ENCODE measurements around the gene ALDH4A1. TPM values are rescaled to one million over a fixed set of nuclear protein-coding genes. Genes with fewer than 3 reads are reported as not detected.

Gene ALDH4A1
- total and polyA plus RNA-seq, 2 of the 4 experiments (the other 2 are of a cell fraction): 8.6 to 21.1 TPM

DNA sequence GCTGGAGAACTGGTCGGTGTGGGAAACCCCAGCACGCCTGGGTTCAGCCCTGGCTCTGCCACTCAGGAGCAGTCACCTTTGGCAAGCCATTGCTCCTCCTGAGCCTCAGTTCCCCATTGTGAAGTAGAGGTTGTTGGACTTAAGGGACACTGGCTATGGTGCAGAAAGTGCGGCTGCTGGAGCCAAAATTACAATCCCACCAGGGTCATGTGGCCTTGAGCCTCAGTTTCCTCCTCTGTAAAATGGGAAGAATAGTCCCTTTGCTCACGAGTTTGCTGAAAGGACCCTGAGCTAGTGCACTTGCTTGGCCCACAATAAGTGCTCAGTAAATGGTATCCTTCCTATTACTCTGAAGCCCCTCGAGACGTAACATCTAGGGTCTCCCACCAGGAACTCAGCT is 28.3 kb downstream of the ALDH4A1 start:
- DNase-seq: no peak
- Histone ChIP-seq H2BK20ac (ENCODE audit: low read depth, low read length) (no peak overlapping the region), H3K9ac (ENCODE audit: low read depth, low read length) (no peak overlapping the region), H3K18ac (ENCODE audit: low read depth, low read length) (no peak overlapping the region), H3K4me1 (ENCODE audit: control insufficient read depth, insufficient read depth, low read length) (no peaks in the 10 kb centered on the region), H3K4me3 (ENCODE audit: insufficient read depth, low read depth, low read length) (no peak overlapping the region), H4K91ac (ENCODE audit: insufficient read depth, low read depth, low read length) (no peak overlapping the region), H4K8ac (ENCODE audit: low read depth in 2 of 2, low read length in 2 of 2) (no peak overlapping the region), H3K27me3 (ENCODE audit: control insufficient read depth, insufficient read depth, low read length) (no peaks in the 10 kb centered on the region), H2BK120ac (ENCODE audit: low read depth, low read length) (no peak overlapping the region), H3K14ac (replicated peaks; ENCODE audit: low read depth, low read length) (no peak overlapping the region), H2AK9ac (replicated peaks; ENCODE audit: low read depth, low read length, poor library complexity) (no peak overlapping the region), H3K23ac (ENCODE audit: low read depth, low read length) (no peak overlapping the region), H3K4ac (ENCODE audit: low read depth, low read length) (no peak overlapping the region), H3K56ac (ENCODE audit: extremely low read depth, insufficient read depth, low read length) (no peak overlapping the region), H2AK5ac (ENCODE audit: low read depth, low read length) (no peak overlapping the region), H4K5ac (ENCODE audit: low read depth, low read length) (no peak overlapping the region), H2AFZ (replicated peaks; ENCODE audit: low read length, poor library complexity) (no peak overlapping the region), H3K27ac (ENCODE audit: insufficient read depth, low read length) (no peak overlapping the region), H3K4me2 (ENCODE audit: low read depth, low read length) (no peak overlapping the region), H3K9me3 (ENCODE audit: control insufficient read depth, insufficient read depth, low read length) (no peaks in the 10 kb centered on the region), H3K9me1 (ENCODE audit: insufficient read depth, low read length) (no peaks in the 10 kb centered on the region), H2BK5ac (ENCODE audit: low read depth, low read length, poor library complexity, severe bottlenecking) (no peak overlapping the region), H4K20me1 (ENCODE audit: insufficient read depth, low read length) (no peaks in the 10 kb centered on the region), H3K36me3 (ENCODE audit: control insufficient read depth, insufficient read depth, low read length) (peaks cover 2% of the 10 kb centered on the region), H2BK15ac (ENCODE audit: low read depth, low read length) (no peak overlapping the region), H3K79me1 (ENCODE audit: low read depth in 1 of 2, low read length in 2 of 2) (no peaks in the 10 kb centered on the region)
- ChIA-PET POLR2A (ENCODE audit: unreplicated experiment) (no interaction called here), CTCF (interaction anchor here (0.6 kb wide), 1 partner anchor 37 kb away, joined by 3 read pairs; no protein-coding TSS in a partner anchor)
- in situ Hi-C loops (cut with MboI; ENCODE audit: low sequenced_read_pairs) (loop anchor here (10.0 kb wide), 1 partner anchor 279 kb away; no protein-coding TSS in a partner anchor), dilution Hi-C loops (cut with HindIII; ENCODE audit: low sequenced_read_pairs, unreplicated experiment) (no loop called here), intact Hi-C loops (cut with micrococcal nuclease) (no loop called here)
- BruUV-seq (replicated peaks): no TSS peak
- no CpG with 5 or more reads among the region's 6 CpGs for WGBS, 2 experiments (ENCODE audit: extremely low coverage in 2 of 2, insufficient read length in 1 of 2)
- no peak for TF ChIP-seq CHD1 (IDR thresholded peaks at IDR 0.05; ENCODE audit: low read depth, low read length)
- no peak for TF ChIP-seq BHLHE40 (IDR thresholded peaks at IDR 0.05; ENCODE audit: low read depth, low read length)
- no peak for TF ChIP-seq CEBPB (IDR thresholded peaks at IDR 0.05; ENCODE audit: low read depth, low read length)
- no peak for TF ChIP-seq RCOR1 (IDR thresholded peaks at IDR 0.05; ENCODE audit: insufficient replicate concordance, low read length)
- TF ChIP-seq RAD21 (IDR thresholded peaks at IDR 0.05; ENCODE audit: low read length): no peak
- TF ChIP-seq, protein P1, sequence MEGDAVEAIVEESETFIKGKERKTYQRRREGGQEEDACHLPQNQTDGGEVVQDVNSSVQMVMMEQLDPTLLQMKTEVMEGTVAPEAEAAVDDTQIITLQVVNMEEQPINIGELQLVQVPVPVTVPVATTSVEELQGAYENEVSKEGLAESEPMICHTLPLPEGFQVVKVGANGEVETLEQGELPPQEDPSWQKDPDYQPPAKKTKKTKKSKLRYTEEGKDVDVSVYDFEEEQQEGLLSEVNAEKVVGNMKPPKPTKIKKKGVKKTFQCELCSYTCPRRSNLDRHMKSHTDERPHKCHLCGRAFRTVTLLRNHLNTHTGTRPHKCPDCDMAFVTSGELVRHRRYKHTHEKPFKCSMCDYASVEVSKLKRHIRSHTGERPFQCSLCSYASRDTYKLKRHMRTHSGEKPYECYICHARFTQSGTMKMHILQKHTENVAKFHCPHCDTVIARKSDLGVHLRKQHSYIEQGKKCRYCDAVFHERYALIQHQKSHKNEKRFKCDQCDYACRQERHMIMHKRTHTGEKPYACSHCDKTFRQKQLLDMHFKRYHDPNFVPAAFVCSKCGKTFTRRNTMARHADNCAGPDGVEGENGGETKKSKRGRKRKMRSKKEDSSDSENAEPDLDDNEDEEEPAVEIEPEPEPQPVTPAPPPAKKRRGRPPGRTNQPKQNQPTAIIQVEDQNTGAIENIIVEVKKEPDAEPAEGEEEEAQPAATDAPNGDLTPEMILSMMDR (conservative IDR thresholded peaks at IDR 0.05; ENCODE audit: low read depth, low read length): no peak
- no peak for TF ChIP-seq POLR2A (IDR thresholded peaks at IDR 0.05; ENCODE audit: low read depth, low read length)
- no peak for TF ChIP-seq MXI1 (IDR thresholded peaks at IDR 0.05; ENCODE audit: borderline replicate concordance, low read depth, low read length)
- TF ChIP-seq, protein P2, sequence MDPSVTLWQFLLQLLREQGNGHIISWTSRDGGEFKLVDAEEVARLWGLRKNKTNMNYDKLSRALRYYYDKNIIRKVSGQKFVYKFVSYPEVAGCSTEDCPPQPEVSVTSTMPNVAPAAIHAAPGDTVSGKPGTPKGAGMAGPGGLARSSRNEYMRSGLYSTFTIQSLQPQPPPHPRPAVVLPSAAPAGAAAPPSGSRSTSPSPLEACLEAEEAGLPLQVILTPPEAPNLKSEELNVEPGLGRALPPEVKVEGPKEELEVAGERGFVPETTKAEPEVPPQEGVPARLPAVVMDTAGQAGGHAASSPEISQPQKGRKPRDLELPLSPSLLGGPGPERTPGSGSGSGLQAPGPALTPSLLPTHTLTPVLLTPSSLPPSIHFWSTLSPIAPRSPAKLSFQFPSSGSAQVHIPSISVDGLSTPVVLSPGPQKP (IDR thresholded peaks at IDR 0.05; ENCODE audit: borderline replicate concordance, low read depth, low read length): no peak
- TF ChIP-seq RFX5 (IDR thresholded peaks at IDR 0.05; ENCODE audit: low read depth, low read length): no peak
- TF ChIP-seq MAFK (IDR thresholded peaks at IDR 0.05; ENCODE audit: low read depth, low read length): no peak
- no peak for TF ChIP-seq MAZ (IDR thresholded peaks at IDR 0.05; ENCODE audit: borderline replicate concordance, low read depth, low read length)
- no peak for TF ChIP-seq FOS (IDR thresholded peaks at IDR 0.05; ENCODE audit: low read depth, low read length)
- TF ChIP-seq, protein P3, sequence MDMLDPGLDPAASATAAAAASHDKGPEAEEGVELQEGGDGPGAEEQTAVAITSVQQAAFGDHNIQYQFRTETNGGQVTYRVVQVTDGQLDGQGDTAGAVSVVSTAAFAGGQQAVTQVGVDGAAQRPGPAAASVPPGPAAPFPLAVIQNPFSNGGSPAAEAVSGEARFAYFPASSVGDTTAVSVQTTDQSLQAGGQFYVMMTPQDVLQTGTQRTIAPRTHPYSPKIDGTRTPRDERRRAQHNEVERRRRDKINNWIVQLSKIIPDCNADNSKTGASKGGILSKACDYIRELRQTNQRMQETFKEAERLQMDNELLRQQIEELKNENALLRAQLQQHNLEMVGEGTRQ (IDR thresholded peaks at IDR 0.05; ENCODE audit: low read depth, low read length): no peak
- TF ChIP-seq SMC3 (IDR thresholded peaks at IDR 0.05; ENCODE audit: low read depth, low read length): no peak
- TF ChIP-seq NFE2L2 (IDR thresholded peaks at IDR 0.05; ENCODE audit: low read depth, low read length): no peak
- ATAC-seq (ENCODE audit: low read depth): no peak
